WTC11 (cell line): ENCODE results near the gene FCHO1. TPM values are rescaled to one million over a fixed set of nuclear protein-coding genes. Genes with fewer than 3 reads are reported as not detected.

ENCODE experiments used
- ATAC-seq: fragments of 200-7000 bp; cut with Tn5 transposase; 2 replicates; pipeline ENCODE4 v1.10.0; 2021; ENCODE audit warnings: mild to moderate bottlenecking, moderate library complexity
- CTCF ChIA-PET: fragments of 300-600 bp; sonication (Branson Sonifier 250); formaldehyde crosslinking; loops from one replicate; lab custom pipeline; 2021; ENCODE audit warnings: antibody characterized with exemption; lab: Charles Lee
- POLR2A ChIA-PET: fragments of 350-600 bp; sonication (Branson Sonifier 250); formaldehyde crosslinking; loops from one replicate; lab custom pipeline; 2021; ENCODE audit warnings: antibody characterized with exemption; lab: Charles Lee
- DNase-seq: peaks from one replicate; pipeline ENCODE4 v3.0.0; 2021; ENCODE audit warnings: low spot score
- H3K27ac Mint-ChIP-seq: 2 replicates; pipeline ENCODE4 v1.8.0; 2021; ENCODE audit warnings: mixed read lengths
- H3K27me3 Mint-ChIP-seq: 2 replicates; pipeline ENCODE4 v1.8.0; 2021; ENCODE audit warnings: low read depth, mild to moderate bottlenecking, moderate library complexity, mixed read lengths
- H3K36me3 Mint-ChIP-seq: 2 replicates; pipeline ENCODE4 v1.8.0; 2021; ENCODE audit warnings: mixed read lengths
- H3K4me1 Mint-ChIP-seq: 2 replicates; pipeline ENCODE4 v1.8.0; 2022; ENCODE audit warnings: mixed read lengths
- H3K4me3 Mint-ChIP-seq: 2 replicates; pipeline ENCODE4 v1.8.0; 2021; ENCODE audit warnings: mild to moderate bottlenecking, moderate library complexity, mixed read lengths
- H3K9me3 Mint-ChIP-seq: 2 replicates; pipeline ENCODE4 v1.8.0; 2021; ENCODE audit warnings: mixed read lengths
- AR ChIP-seq: fragments of 250-450 bp; sonication (Bioruptor Pico); IDR thresholded peaks from 2 replicates; pipeline ENCODE4 v1.9.0; 2021; ENCODE audit warnings: mild to moderate bottlenecking
- ATF2 ChIP-seq: sonication (generic); formaldehyde crosslinking; IDR thresholded peaks from 2 replicates; pipeline ENCODE4 v1.8.1; 2022; ENCODE audit warnings: low read depth, missing genetic modification reagents, borderline replicate concordance
- CREB1 ChIP-seq: sonication (generic); formaldehyde crosslinking; IDR thresholded peaks from 2 replicates; pipeline ENCODE4 v1.8.0; 2023; ENCODE audit warnings: mild to moderate bottlenecking, missing genetic modification reagents
- EMX1 ChIP-seq: fragments of 250-450 bp; sonication (Bioruptor Pico); IDR thresholded peaks from 2 replicates; pipeline ENCODE4 v1.8.0; 2021; ENCODE audit warnings: mild to moderate bottlenecking
- ESRRA ChIP-seq: sonication (generic); formaldehyde crosslinking; IDR thresholded peaks from 2 replicates; pipeline ENCODE4 v1.8.1; 2022; ENCODE audit warnings: mild to moderate bottlenecking, missing genetic modification reagents, borderline replicate concordance
- ETV6 ChIP-seq: sonication (generic); formaldehyde crosslinking; IDR thresholded peaks from 2 replicates; pipeline ENCODE4 v1.8.1; 2022; ENCODE audit warnings: mild to moderate bottlenecking, missing genetic modification reagents
- GTF2I ChIP-seq: fragments of 250-450 bp; sonication (Bioruptor Pico); conservative IDR thresholded peaks from 2 replicates; pipeline ENCODE4 v1.4.0; 2021; ENCODE audit warnings: mild to moderate bottlenecking
- PREB ChIP-seq: sonication (generic); formaldehyde crosslinking; IDR thresholded peaks from 2 replicates; pipeline ENCODE4 v1.8.1; 2022; ENCODE audit warnings: mild to moderate bottlenecking, missing genetic modification reagents, moderate library complexity, borderline replicate concordance
- PRRX2 ChIP-seq: fragments of 250-450 bp; sonication (Bioruptor Pico); IDR thresholded peaks from 2 replicates; pipeline ENCODE4 v1.8.0; 2021; ENCODE audit warnings: mild to moderate bottlenecking
- RELA ChIP-seq: sonication (generic); formaldehyde crosslinking; IDR thresholded peaks from 2 replicates; pipeline ENCODE4 v1.8.1; 2022; ENCODE audit warnings: missing genetic modification reagents, mild to moderate bottlenecking, borderline replicate concordance
- SP1 ChIP-seq: sonication (generic); formaldehyde crosslinking; conservative IDR thresholded peaks from 2 replicates; pipeline ENCODE4 v1.8.1; 2022; ENCODE audit warnings: missing genetic modification reagents
- TCF7 ChIP-seq: sonication (generic); formaldehyde crosslinking; IDR thresholded peaks from 2 replicates; pipeline ENCODE4 v1.8.0; 2022; ENCODE audit warnings: mild to moderate bottlenecking, low read depth, missing genetic modification reagents, moderate library complexity
- TP53 ChIP-seq: sonication (generic); formaldehyde crosslinking; IDR thresholded peaks from 2 replicates; pipeline ENCODE4 v1.8.1; 2023; ENCODE audit warnings: mild to moderate bottlenecking, missing genetic modification reagents
- USF1 ChIP-seq: sonication (generic); formaldehyde crosslinking; IDR thresholded peaks from 2 replicates; pipeline ENCODE4 v1.8.0; 2022; ENCODE audit warnings: mild to moderate bottlenecking, missing genetic modification reagents
- USF2 ChIP-seq: sonication (generic); formaldehyde crosslinking; IDR thresholded peaks from 2 replicates; pipeline ENCODE4 v1.8.1; 2023; ENCODE audit warnings: mild to moderate bottlenecking, missing genetic modification reagents, moderate library complexity
- ZMAT4 ChIP-seq: fragments of 250-450 bp; sonication (Bioruptor Pico); IDR thresholded peaks from 2 replicates; pipeline ENCODE4 v1.9.0; 2021; ENCODE audit warnings: mild to moderate bottlenecking
- ZNF121 ChIP-seq: sonication (generic); formaldehyde crosslinking; IDR thresholded peaks from 2 replicates; pipeline ENCODE4 v1.8.0; 2023; ENCODE audit warnings: missing genetic modification reagents
- ZNF263 ChIP-seq: sonication (generic); formaldehyde crosslinking; IDR thresholded peaks from 2 replicates; pipeline ENCODE4 v1.8.1; 2022; ENCODE audit warnings: low read depth, mild to moderate bottlenecking, moderate library complexity, missing genetic modification reagents
- ZNF396 ChIP-seq: fragments of 250-450 bp; sonication (Bioruptor Pico); IDR thresholded peaks from 2 replicates; pipeline ENCODE4 v1.8.0; 2021; ENCODE audit warnings: mild to moderate bottlenecking, moderate library complexity, borderline replicate concordance
- ZNF671 ChIP-seq: fragments of 250-450 bp; sonication (Bioruptor Pico); IDR thresholded peaks from 2 replicates; pipeline ENCODE4 v1.8.0; 2021; ENCODE audit warnings: mild to moderate bottlenecking
- total RNA-seq: library from RNA; stranded (reverse); gene quantifications from 3 replicates; pipeline ENCODE4 v1.2.3, GENCODE V29; 2021

Gene FCHO1
- total RNA-seq, 1 experiment from 2014 or later: 26.8 TPM

GRCh38 chr19:17721111-17721628 lies 30.1 kb upstream of the FCHO1 start:
- Mint-ChIP-seq H3K36me3 (peaks cover 18% of the 10 kb centered on the region), H3K9me3 (no peaks in the 10 kb centered on the region), H3K27ac (no peak overlapping the region), H3K4me1 (peaks cover 27% of the 10 kb centered on the region), H3K4me3 (peak overlapping the region; percentile 83), H3K27me3 (no peaks in the 10 kb centered on the region)
- DNase-seq: no peak
- no peak for TF ChIP-seq USF2 (CRISPR knock-in tag)
- ChIA-PET POLR2A (no interaction called here), CTCF (interaction anchor here (2.1 to 3.3 kb wide), 3 partner anchors 33 to 45 kb away, joined by 7 to 17 read pairs (median 10); no protein-coding TSS in a partner anchor)
- no peak for ATAC-seq

- no peak for DNase-seq
- H3K4me1 Mint-ChIP-seq: peaks cover 27% of the 10 kb centered on the region
- peaks cover 18% of the 10 kb centered on the region for H3K36me3 Mint-ChIP-seq
- POLR2A ChIA-PET: no interaction called here
- CTCF ChIA-PET: interaction anchor here (1.2 to 2.3 kb wide), 2 partner anchors 15 to 45 kb away, joined by 5 to 10 read pairs; no protein-coding TSS in a partner anchor
- no peaks in the 10 kb centered on the region for H3K27me3 Mint-ChIP-seq
- peak overlapping the region; percentile 83; the same call in 1 of the 2 replicates for H3K4me3 Mint-ChIP-seq
- TF ChIP-seq USF1: no peak
- no peak for TF ChIP-seq EMX1 (CRISPR knock-in tag)
- TF ChIP-seq, all 79 proteins: peak for 0
- ATAC-seq: no peak
- Mint-ChIP-seq H3K27ac (no peak overlapping the region), H3K9me3 (no peaks in the 10 kb centered on the region)
These were observed 29.5 kb upstream of the FCHO1 start for GRCh38 chr19:17721821-17722220.

GRCh38 chr19:17722655-17723240 lies 28.5 kb upstream of the FCHO1 start:
- ChIA-PET CTCF (interaction anchor here (1.2 to 2.3 kb wide), 2 partner anchors 16 to 44 kb away, joined by 5 to 10 read pairs; no protein-coding TSS in a partner anchor), POLR2A (no interaction called here)
- H3K27ac Mint-ChIP-seq: no peak overlapping the region
- peaks cover 27% of the 10 kb centered on the region for H3K4me1 Mint-ChIP-seq
- H3K4me3 Mint-ChIP-seq: no peak overlapping the region
- H3K9me3 Mint-ChIP-seq: no peaks in the 10 kb centered on the region
- no peaks in the 10 kb centered on the region for H3K27me3 Mint-ChIP-seq
- no peak for DNase-seq
- no peak for TF ChIP-seq ETV6 (CRISPR knock-in tag)
- no peak for ATAC-seq
- H3K36me3 Mint-ChIP-seq: peaks cover 18% of the 10 kb centered on the region

GRCh38 chr19:17724655-17725054 lies 26.6 kb upstream of the FCHO1 start:
- H3K4me1 Mint-ChIP-seq: peaks cover 18% of the 10 kb centered on the region
- H3K27ac Mint-ChIP-seq: no peak overlapping the region
- no peak for ATAC-seq
- ChIA-PET CTCF (interaction anchor here (1.3 to 2.4 kb wide), 4 partner anchors 8 to 42 kb away, joined by 5 to 16 read pairs (median 9); no protein-coding TSS in a partner anchor), POLR2A (no interaction called here)
- no peak for DNase-seq
- no peaks in the 10 kb centered on the region for H3K27me3 Mint-ChIP-seq
- H3K4me3 Mint-ChIP-seq: no peak overlapping the region
- H3K9me3 Mint-ChIP-seq: no peaks in the 10 kb centered on the region
- H3K36me3 Mint-ChIP-seq: peaks cover 31% of the 10 kb centered on the region
- no peak for TF ChIP-seq GTF2I (CRISPR knock-in tag)
- TF ChIP-seq AR: no peak
- no peak for TF ChIP-seq USF2 (CRISPR knock-in tag)
- no peak for TF ChIP-seq ZNF263 (CRISPR knock-in tag)
- no peak for TF ChIP-seq ZNF671
- TF ChIP-seq ZNF121 (CRISPR knock-in tag): no peak
- no peak for TF ChIP-seq SP1 (CRISPR knock-in tag)
- TF ChIP-seq ATF2: no peak
- no peak for TF ChIP-seq ZMAT4 (CRISPR knock-in tag)
- no peak for TF ChIP-seq TP53 (CRISPR knock-in tag)
- no peak for TF ChIP-seq RELA (CRISPR knock-in tag)
- no peak for TF ChIP-seq PRRX2
- no peak for TF ChIP-seq ZNF396 (CRISPR knock-in tag)
- no peak for TF ChIP-seq PREB (CRISPR knock-in tag)
- no peak for TF ChIP-seq ESRRA
- no peak for TF ChIP-seq TCF7 (CRISPR knock-in tag)
- TF ChIP-seq CREB1 (CRISPR knock-in tag): no peak
- TF ChIP-seq EMX1 (CRISPR knock-in tag): no peak
